GM18867 (cell line): Measurements from ENCODE around the gene NSMCE3.

Experiments
- ATAC-seq: cut with Tn5 transposase; IDR thresholded peaks from one replicate; pipeline ENCODE4 v1.9.1; 2021; ENCODE audit warnings: mild to moderate bottlenecking, moderate library complexity; ENCODE audit not compliant: unreplicated experiment

NSMCE3 gene

GRCh38 chr15:29269485-29270168, at the start of gene NSMCE3:
TSS of gene NSMCE3 (minus strand) at chr15:29269822. CDS start at chr15:29269705, 117 bp downstream.
- peak; percentile 87 for ATAC-seq

DNA sequence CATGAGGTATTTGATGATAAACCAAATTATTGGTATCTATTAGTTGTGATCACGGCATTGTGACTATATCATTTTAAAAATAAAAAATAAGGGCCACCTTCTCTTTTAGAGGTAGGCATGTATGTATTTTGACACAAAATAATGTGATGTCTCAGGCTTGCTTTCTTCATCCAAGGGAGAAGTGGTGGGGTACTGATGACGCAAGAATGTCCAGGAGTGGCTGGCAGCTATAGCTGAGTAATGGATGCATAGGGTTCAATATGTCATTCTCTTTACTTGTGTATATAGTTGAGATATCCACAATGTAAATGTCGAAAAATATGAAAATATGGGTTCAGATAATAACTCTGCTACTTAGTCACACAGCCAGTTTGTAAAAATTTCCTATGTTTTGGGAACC, 46.8 kb upstream of the NSMCE3 start:
- ATAC-seq, result no peak

GRCh38 chr15:29312387-29312786, 42.8 kb upstream of the NSMCE3 start:
- ATAC-seq, result no peak

DNA sequence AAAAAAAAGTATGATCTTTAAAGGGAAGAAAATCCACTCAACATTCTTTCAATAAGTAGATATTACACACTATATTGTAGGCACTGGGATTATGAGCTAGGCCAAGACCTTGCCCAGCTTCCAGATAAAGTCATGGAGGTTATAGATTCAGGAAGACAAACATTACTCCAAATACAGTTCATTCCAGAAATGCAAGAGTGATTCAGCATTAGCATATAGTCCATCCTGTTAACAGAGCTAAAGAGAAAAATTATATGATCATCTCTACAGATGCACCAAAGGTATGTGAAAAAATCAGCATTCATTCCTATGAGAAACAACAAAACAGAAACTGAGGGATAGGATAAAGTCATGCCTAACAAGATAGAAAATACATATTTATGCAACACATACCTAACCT, 42.1 kb upstream of the NSMCE3 start:
- no peak for ATAC-seq

DNA sequence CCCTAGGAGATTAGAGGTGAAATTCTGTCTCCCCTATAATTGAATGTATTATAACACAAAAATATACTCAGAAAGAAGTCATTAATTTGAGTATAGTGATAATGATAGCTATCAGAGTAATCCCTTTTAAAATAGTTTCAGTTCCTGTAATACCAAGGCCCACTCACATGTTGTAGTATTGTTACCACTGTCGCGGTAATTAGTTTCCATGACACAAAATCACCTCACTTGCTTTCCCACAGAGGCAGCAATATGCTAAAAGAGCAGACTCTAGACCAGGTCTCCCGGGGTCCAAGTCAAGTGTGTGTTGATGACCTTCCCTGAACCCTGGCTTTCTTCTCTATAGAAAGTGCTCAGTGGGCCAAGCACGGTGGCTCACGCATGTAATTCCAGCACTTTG, 39.5 kb upstream of the NSMCE3 start:
- ATAC-seq, result peak; percentile 58

- no peak for ATAC-seq
Observed at GRCh38 chr15:29308299-29308698, 38.7 kb upstream of the NSMCE3 start.

GRCh38 chr15:29305556-29305955, 35.9 kb upstream of the NSMCE3 start:
- no peak for ATAC-seq

GRCh38 chr15:29302871-29303270, 33.2 kb upstream of the NSMCE3 start:
- ATAC-seq, result no peak

GRCh38 chr15:29299784-29300183, 30.2 kb upstream of the NSMCE3 start:
- no peak for ATAC-seq

DNA sequence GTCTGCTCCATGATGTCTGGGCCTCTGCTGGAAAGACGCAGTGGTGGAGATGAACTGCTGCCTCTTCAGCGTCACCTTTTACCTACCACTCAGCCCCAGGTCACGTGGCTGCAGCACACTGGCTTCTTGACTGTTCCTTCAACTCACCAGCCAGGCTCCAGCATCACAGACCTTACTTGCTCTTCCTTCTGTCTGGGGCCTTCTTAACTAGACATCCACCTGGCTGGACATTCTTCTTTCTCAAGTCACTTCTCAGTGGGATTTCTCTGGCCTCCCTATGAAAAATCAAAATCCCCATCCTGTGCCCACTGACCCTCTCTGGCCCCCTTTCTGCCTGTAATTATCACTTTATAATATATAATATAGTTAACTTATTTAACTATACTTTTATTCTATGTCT, 29.7 kb upstream of the NSMCE3 start:
- ATAC-seq, result no peak

- no peak for ATAC-seq
Observed at GRCh38 chr15:29294732-29295325, 25.2 kb upstream of the NSMCE3 start.

DNA sequence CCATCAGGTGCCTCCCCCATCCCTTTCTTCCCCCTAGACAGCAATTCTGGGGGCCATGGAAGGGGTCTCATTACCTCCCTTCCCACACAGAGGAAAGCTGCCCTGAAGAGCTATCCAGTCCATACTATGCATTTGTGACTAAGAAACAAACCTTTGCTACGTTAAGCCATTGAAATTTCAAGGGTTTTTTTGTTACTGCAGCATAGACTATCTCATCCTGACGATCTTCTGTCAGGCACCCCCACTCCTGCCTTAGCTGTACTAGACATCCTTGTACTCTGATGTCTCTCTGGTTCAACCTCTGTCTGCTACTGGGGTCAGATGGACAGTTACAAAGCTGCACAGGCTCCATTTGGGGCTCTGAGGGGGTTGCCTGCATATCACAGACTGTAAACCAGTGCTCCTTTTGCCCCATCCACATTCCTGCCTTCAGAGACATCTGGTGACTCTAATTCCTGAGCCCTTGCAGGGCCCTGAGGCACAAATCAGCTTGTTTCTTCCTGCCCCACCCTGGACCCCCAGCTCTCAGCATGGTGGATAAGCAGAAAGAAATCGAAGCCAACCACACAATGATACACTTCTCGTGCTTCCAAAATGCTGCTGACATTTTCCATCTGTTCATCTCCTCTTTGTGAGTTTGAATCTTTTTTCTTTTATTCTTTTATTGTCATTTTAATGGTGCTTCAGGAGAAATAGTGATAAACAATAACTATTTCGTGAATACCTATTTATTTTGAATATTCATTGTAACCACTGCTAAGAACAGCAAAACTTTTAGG, 21.6 kb upstream of the NSMCE3 start:
- no peak for ATAC-seq

- ATAC-seq, result no peak
Observed at GRCh38 chr15:29289173-29289572, 19.6 kb upstream of the NSMCE3 start.

DNA sequence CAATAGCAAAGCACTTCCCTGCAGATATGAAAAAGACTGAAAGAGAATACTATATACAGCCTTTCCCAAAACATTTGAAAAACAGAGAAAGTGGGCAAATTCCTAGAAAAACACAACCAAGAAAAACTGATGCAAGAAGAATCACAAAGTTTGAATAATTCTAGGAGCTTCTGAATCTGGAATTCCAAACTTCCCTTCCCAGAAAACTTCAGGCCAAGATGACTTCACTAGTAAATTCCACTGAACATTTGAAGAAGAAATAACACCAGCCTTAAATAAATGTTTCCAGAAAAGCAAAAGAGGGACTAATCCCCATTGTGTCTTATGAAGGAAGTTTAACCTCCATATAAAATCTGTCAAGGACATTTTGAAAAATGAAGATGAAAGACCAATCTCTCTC, 15.8 kb upstream of the NSMCE3 start:
- no peak for ATAC-seq

DNA sequence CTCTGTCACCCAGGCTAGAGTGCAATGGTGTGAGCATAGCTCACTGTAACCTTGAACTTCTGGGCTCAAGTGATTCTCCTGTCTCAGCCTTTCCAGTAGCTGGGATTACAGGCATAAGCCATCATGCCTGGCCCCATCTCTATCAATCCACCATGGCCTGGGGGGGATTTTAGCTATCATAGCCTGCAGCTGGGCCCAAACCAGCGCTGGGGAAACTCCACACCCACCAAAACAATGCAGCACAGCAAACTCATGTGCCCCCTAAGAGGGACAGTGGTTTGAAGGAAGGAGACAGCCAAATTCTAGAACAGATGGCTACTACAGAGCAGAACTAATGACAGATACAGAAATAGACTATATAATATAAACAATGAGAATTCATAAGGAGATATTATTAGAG, 13.8 kb upstream of the NSMCE3 start:
- no peak for ATAC-seq

DNA sequence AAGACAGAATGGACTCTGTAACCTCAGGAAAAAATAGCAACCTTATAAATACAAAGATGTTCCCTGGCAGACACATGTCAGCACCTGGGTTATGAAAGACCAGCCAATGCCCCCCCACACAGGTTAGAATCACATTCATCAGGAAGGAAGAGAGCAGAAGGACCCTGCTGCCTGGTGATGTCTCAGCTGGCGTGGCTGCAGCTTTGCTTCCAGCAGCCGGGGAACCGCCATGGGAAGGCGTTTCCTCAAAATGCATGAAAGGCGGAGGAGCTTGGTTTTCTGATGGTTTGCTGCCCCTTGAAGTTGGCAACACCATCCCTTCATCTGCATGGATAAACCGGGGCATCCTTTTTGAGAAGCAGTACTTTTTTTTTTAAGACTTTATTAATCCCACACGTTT, 10.9 kb upstream of the NSMCE3 start:
- no peak for ATAC-seq

GRCh38 chr15:29278436-29279105, 8.9 kb upstream of the NSMCE3 start:
- no peak for ATAC-seq

DNA sequence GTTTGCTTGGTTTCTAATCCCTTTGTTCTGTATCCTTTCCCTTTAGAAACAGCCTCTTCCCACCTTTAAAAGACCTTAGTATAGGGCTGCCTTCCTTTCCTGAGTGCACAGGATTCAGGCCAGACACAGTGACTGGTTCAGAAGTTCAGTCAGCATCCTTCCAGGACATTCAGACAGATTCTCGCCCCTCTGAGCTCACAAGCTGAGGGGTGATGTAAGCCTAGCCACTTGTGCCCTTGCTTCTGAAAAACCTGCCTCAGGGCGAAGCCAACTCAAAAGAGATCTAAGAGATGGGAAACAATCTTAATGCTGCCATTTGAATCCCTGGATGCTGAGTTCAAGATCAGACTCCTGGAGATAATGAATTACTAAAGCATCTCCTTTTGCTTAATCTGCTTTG, 6.7 kb upstream of the NSMCE3 start:
- ATAC-seq, result no peak

DNA sequence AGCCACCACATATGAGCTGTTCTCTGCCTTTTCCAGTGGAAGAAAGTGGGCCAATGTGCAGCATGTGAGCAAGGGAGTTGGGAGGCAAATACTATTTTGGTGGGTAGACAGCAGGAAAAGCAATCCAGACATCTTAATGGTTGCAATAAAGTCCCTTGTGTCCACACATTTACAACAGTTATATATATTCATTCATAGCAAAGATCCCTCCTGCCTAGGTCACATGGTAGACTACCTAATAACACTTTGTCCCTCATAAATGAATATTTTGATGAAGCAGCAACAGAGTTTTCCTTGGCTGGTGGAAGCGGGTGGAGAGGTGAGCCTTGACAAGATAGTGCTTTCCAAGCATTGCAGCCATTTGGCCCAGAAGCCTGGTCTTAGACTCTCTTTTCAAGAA, 6.2 kb upstream of the NSMCE3 start:
- ATAC-seq, result no peak

DNA sequence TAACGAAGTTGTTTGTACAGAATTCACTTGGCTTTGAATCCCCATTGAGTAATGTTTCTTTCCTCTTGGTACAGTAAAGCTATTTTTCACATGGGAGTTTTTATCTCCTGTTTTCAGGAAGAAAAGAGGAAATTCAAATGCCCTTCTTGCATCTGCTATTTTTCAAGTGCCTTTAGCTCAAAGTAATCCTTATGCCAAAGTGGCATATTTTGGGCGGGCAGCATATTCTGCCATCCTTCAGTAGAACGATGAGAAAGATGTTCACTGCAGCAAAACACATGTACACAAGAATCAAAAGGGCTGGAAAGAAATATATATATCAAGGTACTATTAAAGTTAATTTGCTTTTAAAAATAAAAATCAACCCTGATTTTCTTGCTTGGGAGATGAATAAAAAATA, 5.3 kb upstream of the NSMCE3 start:
- ATAC-seq, result no peak

- ATAC-seq, result no peak
Observed at GRCh38 chr15:29272219-29272618, 2.6 kb upstream of the NSMCE3 start.

DNA sequence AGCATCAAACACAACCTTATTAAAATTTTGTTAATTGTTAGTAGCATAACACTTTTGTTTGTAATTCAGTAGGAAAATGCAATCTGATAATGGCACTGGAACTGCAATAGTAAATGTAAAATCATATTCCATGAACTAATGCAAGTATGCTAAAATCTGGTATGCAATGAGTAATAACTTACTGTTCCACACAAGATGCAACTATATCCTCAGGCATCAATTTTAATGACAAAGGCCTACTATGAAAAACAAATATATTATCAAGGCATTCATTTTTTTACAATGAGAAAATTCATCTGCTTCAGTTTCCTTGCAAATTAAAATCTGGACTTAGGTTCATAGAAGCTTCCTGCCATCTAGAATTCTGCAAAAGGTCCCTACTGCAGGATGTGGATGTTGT, 1.4 kb upstream of the NSMCE3 start:
- no peak for ATAC-seq
